ENCODE data around the gene FLT1.

The FLT1 gene

GRCh38 chr13:28470296-28470695, 24.6 kb downstream of the FLT1 start:
- DNase-seq (ENCODE audit: insufficient read length, low spot score) (no peak), FAIRE-seq (no peak)
- TF ChIP-seq POLR2A (IDR thresholded peaks at IDR 0.05; ENCODE audit: low read depth, low read length): no peak

- no peak for FAIRE-seq
- DNase-seq (ENCODE audit: insufficient read length, low spot score): no peak
- no peak for TF ChIP-seq POLR2A (IDR thresholded peaks at IDR 0.05; ENCODE audit: low read depth, low read length)
These were observed 25.6 kb downstream of the FLT1 start for GRCh38 chr13:28469316-28469715.

GRCh38 chr13:28468023-28468915, 26.7 kb downstream of the FLT1 start:
- no peak for TF ChIP-seq POLR2A (IDR thresholded peaks at IDR 0.05; ENCODE audit: low read depth, low read length)
- FAIRE-seq (no peak), DNase-seq (ENCODE audit: insufficient read length, low spot score) (no peak)

GRCh38 chr13:28467034-28467433, 27.9 kb downstream of the FLT1 start:
- no peak for DNase-seq (ENCODE audit: insufficient read length, low spot score)
- TF ChIP-seq POLR2A (IDR thresholded peaks at IDR 0.05; ENCODE audit: low read depth, low read length): no peak
- no peak for FAIRE-seq

- FAIRE-seq (no peak), DNase-seq (ENCODE audit: insufficient read length, low spot score) (no peak)
- TF ChIP-seq POLR2A (IDR thresholded peaks at IDR 0.05; ENCODE audit: low read depth, low read length): no peak
These were observed 28.8 kb downstream of the FLT1 start for GRCh38 chr13:28466151-28466550.

GRCh38 chr13:28464861-28465460, 30.0 kb downstream of the FLT1 start:
- no peak for FAIRE-seq
- DNase-seq (ENCODE audit: insufficient read length, low spot score): no peak
- TF ChIP-seq POLR2A (IDR thresholded peaks at IDR 0.05; ENCODE audit: low read depth, low read length): no peak

GRCh38 chr13:28463481-28463880, 31.4 kb downstream of the FLT1 start:
- FAIRE-seq (no peak), DNase-seq (ENCODE audit: insufficient read length, low spot score) (no peak)
- no peak for TF ChIP-seq POLR2A (IDR thresholded peaks at IDR 0.05; ENCODE audit: low read depth, low read length)

- TF ChIP-seq POLR2A (IDR thresholded peaks at IDR 0.05; ENCODE audit: low read depth, low read length): no peak
- FAIRE-seq: no peak
- DNase-seq (ENCODE audit: insufficient read length, low spot score): no peak
These were observed 35.0 kb downstream of the FLT1 start for GRCh38 chr13:28459911-28460310.

GRCh38 chr13:28458608-28459007, 36.3 kb downstream of the FLT1 start:
- no peak for FAIRE-seq
- TF ChIP-seq POLR2A (IDR thresholded peaks at IDR 0.05; ENCODE audit: low read depth, low read length): no peak

GRCh38 chr13:28458051-28458450, 36.9 kb downstream of the FLT1 start:
- DNase-seq (ENCODE audit: insufficient read length, low spot score): no peak
- no peak for TF ChIP-seq POLR2A (IDR thresholded peaks at IDR 0.05; ENCODE audit: low read depth, low read length)
- no peak for FAIRE-seq

More at GRCh38 chr13:28458608-28459007, 36.3 kb downstream of the FLT1 start:
- DNase-seq (ENCODE audit: insufficient read length, low spot score): no peak

- TF ChIP-seq POLR2A (IDR thresholded peaks at IDR 0.05; ENCODE audit: low read depth, low read length): no peak
- FAIRE-seq: no peak
- DNase-seq (ENCODE audit: insufficient read length, low spot score): no peak
These were observed 37.4 kb downstream of the FLT1 start for GRCh38 chr13:28457521-28457920.

GRCh38 chr13:28455580-28456194, 39.2 kb downstream of the FLT1 start:
- no peak for FAIRE-seq
- DNase-seq (ENCODE audit: insufficient read length, low spot score): no peak
- no peak for TF ChIP-seq POLR2A (IDR thresholded peaks at IDR 0.05; ENCODE audit: low read depth, low read length)

GRCh38 chr13:28452755-28453154, 42.2 kb downstream of the FLT1 start:
- no peak for FAIRE-seq
- DNase-seq (ENCODE audit: insufficient read length, low spot score): no peak
- no peak for TF ChIP-seq POLR2A (IDR thresholded peaks at IDR 0.05; ENCODE audit: low read depth, low read length)

- TF ChIP-seq POLR2A (IDR thresholded peaks at IDR 0.05; ENCODE audit: low read depth, low read length): no peak
- FAIRE-seq: no peak
- no peak for DNase-seq (ENCODE audit: insufficient read length, low spot score)
These were observed 43.3 kb downstream of the FLT1 start for GRCh38 chr13:28451482-28452217.

Measured in H54 (cell line).